LNCAP (cell line): ENCODE results near the gene BACH2.
A peak's percentile ranks its signal among the peaks of the same experiment; 100 is the strongest.

Source experiments
- TF ChIP-seq, protein P1 (sequence below): fragments of 450-650 bp; IDR thresholded peaks from 2 replicates; pipeline ENCODE4 v1.5.1; 2017; ENCODE audit warnings: mild to moderate bottlenecking

The BACH2 gene

GRCh38 chr6:90291565-90291964 lies 5.1 kb downstream of the BACH2 start:
- TF ChIP-seq, protein P1, sequence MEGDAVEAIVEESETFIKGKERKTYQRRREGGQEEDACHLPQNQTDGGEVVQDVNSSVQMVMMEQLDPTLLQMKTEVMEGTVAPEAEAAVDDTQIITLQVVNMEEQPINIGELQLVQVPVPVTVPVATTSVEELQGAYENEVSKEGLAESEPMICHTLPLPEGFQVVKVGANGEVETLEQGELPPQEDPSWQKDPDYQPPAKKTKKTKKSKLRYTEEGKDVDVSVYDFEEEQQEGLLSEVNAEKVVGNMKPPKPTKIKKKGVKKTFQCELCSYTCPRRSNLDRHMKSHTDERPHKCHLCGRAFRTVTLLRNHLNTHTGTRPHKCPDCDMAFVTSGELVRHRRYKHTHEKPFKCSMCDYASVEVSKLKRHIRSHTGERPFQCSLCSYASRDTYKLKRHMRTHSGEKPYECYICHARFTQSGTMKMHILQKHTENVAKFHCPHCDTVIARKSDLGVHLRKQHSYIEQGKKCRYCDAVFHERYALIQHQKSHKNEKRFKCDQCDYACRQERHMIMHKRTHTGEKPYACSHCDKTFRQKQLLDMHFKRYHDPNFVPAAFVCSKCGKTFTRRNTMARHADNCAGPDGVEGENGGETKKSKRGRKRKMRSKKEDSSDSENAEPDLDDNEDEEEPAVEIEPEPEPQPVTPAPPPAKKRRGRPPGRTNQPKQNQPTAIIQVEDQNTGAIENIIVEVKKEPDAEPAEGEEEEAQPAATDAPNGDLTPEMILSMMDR: no peak

DNA sequence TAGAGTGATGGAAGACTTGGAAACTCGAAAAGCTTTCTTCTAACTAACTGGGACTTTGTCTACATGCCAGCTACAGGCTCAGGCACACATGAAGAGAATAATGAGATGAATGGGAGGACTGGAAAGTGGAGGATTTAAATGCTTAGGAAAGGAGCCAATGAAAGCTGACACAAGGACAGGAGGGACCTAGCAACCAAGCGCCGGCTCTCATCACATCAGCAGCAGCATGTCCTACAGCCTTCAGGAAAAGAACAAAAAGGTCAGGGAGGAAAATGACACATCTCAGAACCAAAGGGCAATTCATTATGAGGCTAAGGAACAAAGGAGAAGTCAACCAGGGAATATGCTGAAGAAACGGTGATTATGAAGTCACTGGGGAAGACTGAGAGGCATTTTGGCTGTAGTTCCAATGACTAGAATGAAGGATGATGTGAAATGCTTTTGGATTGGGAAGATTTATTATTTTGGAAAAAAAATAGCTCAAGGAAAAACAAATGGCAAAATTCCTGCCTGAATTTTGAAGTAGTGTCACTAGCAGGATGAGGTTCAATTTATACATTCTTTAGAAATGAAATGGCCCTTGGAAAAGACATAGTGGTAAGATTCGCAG lies 5.7 kb downstream of the BACH2 start:
- TF ChIP-seq, protein P1: no peak

- TF ChIP-seq, protein P1: no peak
Measured at GRCh38 chr6:90289902-90290301, 6.7 kb downstream of the BACH2 start.

- TF ChIP-seq, protein P1: no peak
Measured at GRCh38 chr6:90288404-90288803, 8.2 kb downstream of the BACH2 start.

GRCh38 chr6:90286884-90287488 lies 9.7 kb downstream of the BACH2 start:
- TF ChIP-seq, protein P1: peak; percentile 58

- TF ChIP-seq, protein P1: no peak
Measured at GRCh38 chr6:90285611-90286381, 10.8 kb downstream of the BACH2 start.

- TF ChIP-seq, protein P1: no peak
Measured at GRCh38 chr6:90285042-90285481, 11.6 kb downstream of the BACH2 start.
